A549 (cell line): Measurements from ENCODE around the gene CDC73.

Source experiments
- BHLHE40 ChIP-seq: IDR thresholded peaks from 2 replicates; pipeline ENCODE4 v1.6.1; 2012; ENCODE audit warnings: low read depth, low read length, inconsistent platforms
- EHMT2 ChIP-seq: fragments of 200-600 bp; sonication (generic); IDR thresholded peaks from 2 replicates; pipeline ENCODE4 v1.6.1; 2016; ENCODE audit warnings: antibody characterized with exemption, low read depth, mild to moderate bottlenecking, moderate library complexity
- NR3C1 ChIP-seq: fragments of >200 bp; sonication (Bioruptor Twin); formaldehyde crosslinking; IDR thresholded peaks from 3 replicates; pipeline ENCODE4 v1.6.1; 2017
- TF ChIP-seq, protein P1 (sequence below): fragments of >200 bp; sonication (Bioruptor Twin); formaldehyde crosslinking; IDR thresholded peaks from 3 replicates; pipeline ENCODE4 v1.5.1; 2016
- TF ChIP-seq, protein P2 (sequence below): IDR thresholded peaks from 2 replicates; pipeline ENCODE4 v1.6.1; 2012
- TF ChIP-seq, protein P3 (sequence below): IDR thresholded peaks from 2 replicates; pipeline ENCODE4 v1.6.1; 2012

DNA sequence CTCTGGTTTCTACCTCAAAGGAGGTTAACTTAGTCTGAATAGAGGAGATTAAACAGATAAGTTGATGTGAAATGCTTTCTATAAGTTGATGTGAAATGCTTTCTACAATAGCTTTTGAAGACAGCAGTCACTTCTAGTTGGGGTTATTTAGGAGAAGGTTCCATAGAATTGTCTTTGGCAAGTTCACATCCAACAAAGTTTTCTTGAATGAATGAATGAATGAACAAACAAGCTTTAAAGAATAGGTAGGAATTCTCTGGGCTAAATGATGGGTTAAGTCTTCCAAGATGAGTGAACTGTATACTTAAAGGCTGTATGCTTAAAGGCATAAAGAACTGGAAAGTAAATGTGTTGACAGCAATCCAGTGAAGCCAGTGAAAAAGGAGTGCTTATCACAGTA lies 1.9 kb downstream of the CDC73 start:
- TF ChIP-seq, protein P1, sequence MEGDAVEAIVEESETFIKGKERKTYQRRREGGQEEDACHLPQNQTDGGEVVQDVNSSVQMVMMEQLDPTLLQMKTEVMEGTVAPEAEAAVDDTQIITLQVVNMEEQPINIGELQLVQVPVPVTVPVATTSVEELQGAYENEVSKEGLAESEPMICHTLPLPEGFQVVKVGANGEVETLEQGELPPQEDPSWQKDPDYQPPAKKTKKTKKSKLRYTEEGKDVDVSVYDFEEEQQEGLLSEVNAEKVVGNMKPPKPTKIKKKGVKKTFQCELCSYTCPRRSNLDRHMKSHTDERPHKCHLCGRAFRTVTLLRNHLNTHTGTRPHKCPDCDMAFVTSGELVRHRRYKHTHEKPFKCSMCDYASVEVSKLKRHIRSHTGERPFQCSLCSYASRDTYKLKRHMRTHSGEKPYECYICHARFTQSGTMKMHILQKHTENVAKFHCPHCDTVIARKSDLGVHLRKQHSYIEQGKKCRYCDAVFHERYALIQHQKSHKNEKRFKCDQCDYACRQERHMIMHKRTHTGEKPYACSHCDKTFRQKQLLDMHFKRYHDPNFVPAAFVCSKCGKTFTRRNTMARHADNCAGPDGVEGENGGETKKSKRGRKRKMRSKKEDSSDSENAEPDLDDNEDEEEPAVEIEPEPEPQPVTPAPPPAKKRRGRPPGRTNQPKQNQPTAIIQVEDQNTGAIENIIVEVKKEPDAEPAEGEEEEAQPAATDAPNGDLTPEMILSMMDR, result no peak
- TF ChIP-seq NR3C1 (no peak), EHMT2 (no peak), BHLHE40 (no peak)
- TF ChIP-seq, protein P2, sequence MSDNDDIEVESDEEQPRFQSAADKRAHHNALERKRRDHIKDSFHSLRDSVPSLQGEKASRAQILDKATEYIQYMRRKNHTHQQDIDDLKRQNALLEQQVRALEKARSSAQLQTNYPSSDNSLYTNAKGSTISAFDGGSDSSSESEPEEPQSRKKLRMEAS, result no peak
- TF ChIP-seq, protein P3, sequence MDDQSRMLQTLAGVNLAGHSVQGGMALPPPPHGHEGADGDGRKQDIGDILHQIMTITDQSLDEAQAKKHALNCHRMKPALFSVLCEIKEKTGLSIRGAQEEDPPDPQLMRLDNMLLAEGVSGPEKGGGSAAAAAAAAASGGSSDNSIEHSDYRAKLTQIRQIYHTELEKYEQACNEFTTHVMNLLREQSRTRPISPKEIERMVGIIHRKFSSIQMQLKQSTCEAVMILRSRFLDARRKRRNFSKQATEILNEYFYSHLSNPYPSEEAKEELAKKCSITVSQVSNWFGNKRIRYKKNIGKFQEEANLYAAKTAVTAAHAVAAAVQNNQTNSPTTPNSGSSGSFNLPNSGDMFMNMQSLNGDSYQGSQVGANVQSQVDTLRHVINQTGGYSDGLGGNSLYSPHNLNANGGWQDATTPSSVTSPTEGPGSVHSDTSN, result no peak
